GM19025 (cell line): ENCODE data around the gene PRMT6.
A peak's percentile ranks its signal among the peaks of the same experiment; 100 is the strongest.
"Not testable (repeated sequence)": the region's sequence is repeated elsewhere in the genome, so short reads cannot be mapped to it uniquely, and the experiment has no call there.

Source experiments
- ATAC-seq: cut with Tn5 transposase; IDR thresholded peaks from one replicate; pipeline ENCODE4 v1.9.1; 2021; ENCODE audit warnings: mild to moderate bottlenecking, low read depth, moderate library complexity; ENCODE audit not compliant: unreplicated experiment

Gene PRMT6

GRCh38 chr1:107056426-107057196 is at the start of gene PRMT6:
PRMT6 (plus strand) TSS chr1:107056674; CDS start chr1:107056716, 42 bp downstream.
- ATAC-seq, result peak; percentile 88

GRCh38 chr1:107009281-107009680 is 47.2 kb upstream of the PRMT6 start:
- no peak for ATAC-seq

GRCh38 chr1:107010582-107010981 is 45.9 kb upstream of the PRMT6 start:
- ATAC-seq, result no peak

GRCh38 chr1:107016376-107016978 is 40.0 kb upstream of the PRMT6 start:
- ATAC-seq, result peak; percentile 67

GRCh38 chr1:107018445-107018844 is 38.0 kb upstream of the PRMT6 start:
- ATAC-seq, result no peak

GRCh38 chr1:107019166-107019565 is 37.3 kb upstream of the PRMT6 start:
- ATAC-seq, result no peak

- not testable (repeated sequence) for ATAC-seq
Observed at GRCh38 chr1:107038874-107039273, 17.6 kb upstream of the PRMT6 start.

- not testable (repeated sequence) for ATAC-seq
Observed at GRCh38 chr1:107044310-107045220, 11.9 kb upstream of the PRMT6 start.

GRCh38 chr1:107047602-107048001 is 8.9 kb upstream of the PRMT6 start:
- no peak for ATAC-seq

GRCh38 chr1:107048241-107048640 is 8.2 kb upstream of the PRMT6 start:
- no peak for ATAC-seq

- no peak for ATAC-seq
Observed at GRCh38 chr1:107051266-107051665, 5.2 kb upstream of the PRMT6 start.

- not testable (repeated sequence) for ATAC-seq
Observed at GRCh38 chr1:107055919-107056425, 502 bp upstream of the PRMT6 start.

GRCh38 chr1:107057197-107058133 is 991 bp downstream of the PRMT6 start:
- ATAC-seq, result peak; percentile 56

- ATAC-seq, result no peak
Observed at GRCh38 chr1:107058245-107059032, 2.0 kb downstream of the PRMT6 start.

GRCh38 chr1:107061886-107062285 is 5.4 kb downstream of the PRMT6 start:
- ATAC-seq, result no peak

GRCh38 chr1:107073493-107073892 is 17.0 kb downstream of the PRMT6 start:
- ATAC-seq, result no peak

GRCh38 chr1:107076841-107077240 is 20.4 kb downstream of the PRMT6 start:
- no peak for ATAC-seq

GRCh38 chr1:107079249-107079648 is 22.8 kb downstream of the PRMT6 start:
- ATAC-seq, result no peak

- no peak for ATAC-seq
Observed at GRCh38 chr1:107081102-107081501, 24.6 kb downstream of the PRMT6 start.
